Mesendoderm (in vitro differentiated cells): ENCODE data around the gene MED9.
A peak's percentile ranks its signal among the peaks of the same experiment; 100 is the strongest.

Experiments used
- DNase-seq: peaks from one replicate; pipeline ENCODE4 v3.0.0; 2013
- H2AK5ac ChIP-seq: 2 replicates; pipeline ENCODE4 v1.6.1; 2013; ENCODE audit warnings: low read length, inconsistent platforms
- H2BK120ac ChIP-seq: 2 replicates; pipeline ENCODE4 v1.6.1; 2013; ENCODE audit warnings: low read depth, mild to moderate bottlenecking, low read length, moderate library complexity, mixed read lengths
- H2BK15ac ChIP-seq: replicated peaks from 2 replicates; pipeline ENCODE4 v1.6.1; 2013; ENCODE audit warnings: low read depth, mild to moderate bottlenecking, moderate library complexity
- H2BK5ac ChIP-seq: 2 replicates; pipeline ENCODE4 v1.6.1; 2013; ENCODE audit warnings: low read length, inconsistent platforms
- H3K18ac ChIP-seq: 2 replicates; pipeline ENCODE4 v1.6.1; 2013; ENCODE audit warnings: mild to moderate bottlenecking, low read length, mixed read lengths
- H3K23ac ChIP-seq: one replicate; pipeline ENCODE4 v1.6.1; 2013; ENCODE audit warnings: low read length
- H3K27ac ChIP-seq: 2 replicates; pipeline ENCODE4 v1.5.1; 2013; ENCODE audit warnings: low read depth, mild to moderate bottlenecking, inconsistent platforms, low read length, moderate library complexity
- H3K27me3 ChIP-seq: 2 replicates; pipeline ENCODE4 v1.6.1; 2013; ENCODE audit warnings: low read length, control low read depth, mild to moderate bottlenecking, inconsistent platforms; ENCODE audit not compliant: insufficient read depth, poor library complexity
- H3K36me3 ChIP-seq: 2 replicates; pipeline ENCODE4 v1.6.1; 2013; ENCODE audit warnings: low read length, inconsistent platforms; ENCODE audit not compliant: control insufficient read depth, insufficient read depth
- H3K4ac ChIP-seq: one replicate; pipeline ENCODE4 v1.6.1; 2013; ENCODE audit warnings: low read depth, mild to moderate bottlenecking, low read length, moderate library complexity
- H3K4me1 ChIP-seq: 2 replicates; pipeline ENCODE4 v1.6.1; 2013; ENCODE audit warnings: low read depth, low read length, inconsistent platforms; ENCODE audit not compliant: control insufficient read depth
- H3K4me2 ChIP-seq: 2 replicates; pipeline ENCODE4 v1.6.1; 2013; ENCODE audit warnings: low read length
- H3K4me3 ChIP-seq: 2 replicates; pipeline ENCODE4 v1.5.1; 2013; ENCODE audit warnings: mild to moderate bottlenecking, low read length
- H3K56ac ChIP-seq: one replicate; pipeline ENCODE4 v1.6.1; 2013; ENCODE audit warnings: low read length
- H3K79me1 ChIP-seq: 2 replicates; pipeline ENCODE4 v1.6.1; 2013; ENCODE audit warnings: low read length, inconsistent platforms
- H3K79me2 ChIP-seq: 2 replicates; pipeline ENCODE4 v1.6.1; 2013; ENCODE audit warnings: mild to moderate bottlenecking, low read length; ENCODE audit not compliant: control insufficient read depth, insufficient read depth
- H3K9ac ChIP-seq: 2 replicates; pipeline ENCODE4 v1.6.1; 2013; ENCODE audit warnings: low read length, inconsistent platforms
- H4K5ac ChIP-seq: one replicate; pipeline ENCODE4 v1.6.1; 2013; ENCODE audit warnings: low read length
- H4K8ac ChIP-seq: one replicate; pipeline ENCODE4 v1.6.1; 2013; ENCODE audit warnings: low read depth, mild to moderate bottlenecking, control low read depth, low read length, moderate library complexity
- WGBS: extraction: QIAGEN DNeasy Blood & Tissue Kit; methylation state at CpG from one replicate; pipeline ENCODE4 v1.1.7; 2013; ENCODE audit warnings: low lambda C conversion rate, missing lambda C conversion rate; ENCODE audit not compliant: insufficient coverage; ENCODE audit errors: extremely low coverage; 5-methylcytosine and 5-hydroxymethylcytosine counted together

The MED9 gene

GRCh38 chr17:17434477-17434876 lies 42.3 kb upstream of the MED9 start:
- no CpG with 5 or more reads among the region's 2 CpGs for WGBS
- H3K18ac ChIP-seq, result no peak overlapping the region
- no peak overlapping the region for H3K27ac ChIP-seq
- H3K23ac ChIP-seq, result no peak overlapping the region
- H3K79me2 ChIP-seq, result no peaks in the 10 kb centered on the region
- H3K4me2 ChIP-seq, result no peak overlapping the region
- no peak overlapping the region for H2BK120ac ChIP-seq
- H2AK5ac ChIP-seq, result no peak overlapping the region
- H4K5ac ChIP-seq, result no peak overlapping the region
- H2BK15ac ChIP-seq, result no peak overlapping the region
- no peak overlapping the region for H3K4ac ChIP-seq
- DNase-seq, result no peak
- H3K27me3 ChIP-seq, result no peaks in the 10 kb centered on the region
- no peaks in the 10 kb centered on the region for H3K4me1 ChIP-seq
- H3K79me1 ChIP-seq, result no peaks in the 10 kb centered on the region
- no peak overlapping the region for H4K8ac ChIP-seq
- H3K56ac ChIP-seq, result no peak overlapping the region
- no peak overlapping the region for H3K9ac ChIP-seq
- no peak overlapping the region for H2BK5ac ChIP-seq
- H3K4me3 ChIP-seq, result no peak overlapping the region
- no peaks in the 10 kb centered on the region for H3K36me3 ChIP-seq

- Histone ChIP-seq H3K79me2 (no peaks in the 10 kb centered on the region), H3K4me3 (no peak overlapping the region), H4K8ac (no peak overlapping the region), H2BK5ac (no peak overlapping the region), H3K4me2 (no peak overlapping the region), H3K4ac (no peak overlapping the region), H3K4me1 (no peaks in the 10 kb centered on the region), H3K27me3 (no peaks in the 10 kb centered on the region), H3K9ac (no peak overlapping the region), H2AK5ac (no peak overlapping the region), H3K79me1 (no peaks in the 10 kb centered on the region), H2BK120ac (no peak overlapping the region), H3K18ac (no peak overlapping the region), H2BK15ac (no peak overlapping the region), H4K5ac (no peak overlapping the region), H3K56ac (no peak overlapping the region), H3K23ac (no peak overlapping the region), H3K27ac (no peak overlapping the region), H3K36me3 (no peaks in the 10 kb centered on the region)
- no peak for DNase-seq
- WGBS, result no CpG with 5 or more reads among the region's 4 CpGs
Observed at GRCh38 chr17:17435323-17435722, 41.5 kb upstream of the MED9 start.

GRCh38 chr17:17437461-17437860 lies 39.3 kb upstream of the MED9 start:
- Histone ChIP-seq H2BK5ac (no peak overlapping the region), H4K8ac (no peak overlapping the region), H3K4me2 (no peak overlapping the region), H3K56ac (no peak overlapping the region), H3K36me3 (no peaks in the 10 kb centered on the region), H3K79me2 (no peaks in the 10 kb centered on the region), H3K79me1 (no peaks in the 10 kb centered on the region), H3K23ac (no peak overlapping the region), H3K18ac (no peak overlapping the region), H3K27ac (no peak overlapping the region), H3K4ac (no peak overlapping the region), H3K27me3 (no peaks in the 10 kb centered on the region), H4K5ac (no peak overlapping the region), H2BK120ac (no peak overlapping the region), H2BK15ac (no peak overlapping the region), H3K9ac (no peak overlapping the region), H3K4me1 (no peaks in the 10 kb centered on the region), H3K4me3 (no peak overlapping the region), H2AK5ac (no peak overlapping the region)
- no peak for DNase-seq
- no CpG with 5 or more reads among the region's 9 CpGs for WGBS

- no peaks in the 10 kb centered on the region for H3K27me3 ChIP-seq
- no CpG with 5 or more reads among the region's 3 CpGs for WGBS
- no peak overlapping the region for H3K4ac ChIP-seq
- DNase-seq, result no peak
- H2BK15ac ChIP-seq, result no peak overlapping the region
- H3K36me3 ChIP-seq, result no peaks in the 10 kb centered on the region
- no peak overlapping the region for H3K18ac ChIP-seq
- H3K56ac ChIP-seq, result no peak overlapping the region
- H2AK5ac ChIP-seq, result no peak overlapping the region
- H3K9ac ChIP-seq, result no peak overlapping the region
- H3K4me2 ChIP-seq, result no peak overlapping the region
- H3K4me1 ChIP-seq, result no peaks in the 10 kb centered on the region
- H3K27ac ChIP-seq, result no peak overlapping the region
- H2BK5ac ChIP-seq, result no peak overlapping the region
- H3K79me1 ChIP-seq, result no peaks in the 10 kb centered on the region
- H2BK120ac ChIP-seq, result no peak overlapping the region
- H3K23ac ChIP-seq, result no peak overlapping the region
- no peak overlapping the region for H3K4me3 ChIP-seq
- no peak overlapping the region for H4K5ac ChIP-seq
- no peaks in the 10 kb centered on the region for H3K79me2 ChIP-seq
- no peak overlapping the region for H4K8ac ChIP-seq
Observed at GRCh38 chr17:17437893-17438292, 38.9 kb upstream of the MED9 start.

- no peak overlapping the region for H3K4ac ChIP-seq
- H3K4me1 ChIP-seq, result peaks cover under 1% of the 10 kb centered on the region
- peak; percentile 85 for DNase-seq
- H3K23ac ChIP-seq, result no peak overlapping the region
- no peak overlapping the region for H2AK5ac ChIP-seq
- no peak overlapping the region for H2BK120ac ChIP-seq
- WGBS, result no CpG with 5 or more reads among the region's 11 CpGs
- no peaks in the 10 kb centered on the region for H3K36me3 ChIP-seq
- no peaks in the 10 kb centered on the region for H3K79me1 ChIP-seq
- H2BK5ac ChIP-seq, result no peak overlapping the region
- H3K56ac ChIP-seq, result no peak overlapping the region
- no peak overlapping the region for H3K27ac ChIP-seq
- no peaks in the 10 kb centered on the region for H3K27me3 ChIP-seq
- no peak overlapping the region for H3K18ac ChIP-seq
- no peak overlapping the region for H4K5ac ChIP-seq
- no peaks in the 10 kb centered on the region for H3K79me2 ChIP-seq
- H4K8ac ChIP-seq, result no peak overlapping the region
- no peak overlapping the region for H2BK15ac ChIP-seq
- H3K4me2 ChIP-seq, result no peak overlapping the region
- H3K9ac ChIP-seq, result no peak overlapping the region
- no peak overlapping the region for H3K4me3 ChIP-seq
Observed at GRCh38 chr17:17440010-17440843, 36.6 kb upstream of the MED9 start.
